Left renal cortex interstitium (tissue), 4 donors: ENCODE results near the gene ZNF786. TPM values are rescaled to one million over a fixed set of nuclear protein-coding genes. Genes with fewer than 3 reads are reported as not detected.
"Not testable (repeated sequence)": the region's sequence is repeated elsewhere in the genome, so short reads cannot be mapped to it uniquely, and the experiment has no call there.

ENCODE experiments used
- DNase-seq, 4 donors: peaks; one replicate each; pipeline ENCODE4 v3.0.0-alpha.2; 2013; ENCODE audit warnings: low read depth in 4 of 4, low spot score in 2 of 4, missing footprints in 1 of 4
- polyA plus RNA-seq, 4 donors: library from polyadenylated mRNA; unstranded; fragments of 120-200 nt; gene quantifications; one replicate each; pipeline ENCODE4 v1.2.1, GENCODE V29; 2013; ENCODE audit not compliant: insufficient read length in 4 of 4

Gene ZNF786
- polyA plus RNA-seq, 4 donors: 8.9 to 12.4 (median 10.0) TPM

- no peak for DNase-seq
These were observed 4.7 kb downstream of the ZNF786 start for GRCh38 chr7:149085866-149086265.

GRCh38 chr7:149084407-149084806 is 6.1 kb downstream of the ZNF786 start:
- DNase-seq: no peak

GRCh38 chr7:149081914-149082313 is 8.6 kb downstream of the ZNF786 start:
- DNase-seq: no peak

GRCh38 chr7:149077594-149077993 is 12.9 kb downstream of the ZNF786 start:
- no peak for DNase-seq

GRCh38 chr7:149075286-149075685 is 15.2 kb downstream of the ZNF786 start:
- DNase-seq: no peak

GRCh38 chr7:149074116-149074885 is 16.2 kb downstream of the ZNF786 start:
- DNase-seq: no peak

GRCh38 chr7:149072438-149072775 is 18.1 kb downstream of the ZNF786 start:
- DNase-seq: no peak

- DNase-seq: no peak
These were observed 18.7 kb downstream of the ZNF786 start for GRCh38 chr7:149071641-149072437.

- DNase-seq: no peak
These were observed 19.3 kb downstream of the ZNF786 start for GRCh38 chr7:149071182-149071635.

- no peak for DNase-seq
These were observed 20.0 kb downstream of the ZNF786 start for GRCh38 chr7:149070372-149071125.

- no peak for DNase-seq
These were observed 22.6 kb downstream of the ZNF786 start for GRCh38 chr7:149067869-149068268.

GRCh38 chr7:149063476-149063875 is 27.0 kb downstream of the ZNF786 start:
- DNase-seq: no peak

- not testable (repeated sequence) for DNase-seq
These were observed 28.2 kb downstream of the ZNF786 start for GRCh38 chr7:149062217-149062899.

GRCh38 chr7:149060156-149060555 is 30.4 kb downstream of the ZNF786 start:
- no peak for DNase-seq

GRCh38 chr7:149053885-149054284 is 36.6 kb downstream of the ZNF786 start:
- no peak for DNase-seq

GRCh38 chr7:149053384-149053783 is 37.1 kb downstream of the ZNF786 start:
- no peak for DNase-seq

- no peak for DNase-seq
These were observed 39.6 kb downstream of the ZNF786 start for GRCh38 chr7:149050941-149051340.

GRCh38 chr7:149048805-149049204 is 41.7 kb downstream of the ZNF786 start:
- no peak for DNase-seq

GRCh38 chr7:149046416-149046815 is 44.1 kb downstream of the ZNF786 start:
- DNase-seq: no peak

GRCh38 chr7:149043936-149044335 is 46.6 kb downstream of the ZNF786 start:
- no peak for DNase-seq

- no peak for DNase-seq
These were observed 49.2 kb downstream of the ZNF786 start for GRCh38 chr7:149041350-149041749.
